HG02610 (cell line): ENCODE measurements around the gene RAB8B.
A peak's percentile ranks its signal among the peaks of the same experiment; 100 is the strongest.

Experiments used
- ATAC-seq: cut with Tn5 transposase; IDR thresholded peaks from one replicate; pipeline ENCODE4 v1.9.1; 2021; ENCODE audit warnings: mild to moderate bottlenecking, moderate library complexity; ENCODE audit not compliant: unreplicated experiment

Gene RAB8B

DNA sequence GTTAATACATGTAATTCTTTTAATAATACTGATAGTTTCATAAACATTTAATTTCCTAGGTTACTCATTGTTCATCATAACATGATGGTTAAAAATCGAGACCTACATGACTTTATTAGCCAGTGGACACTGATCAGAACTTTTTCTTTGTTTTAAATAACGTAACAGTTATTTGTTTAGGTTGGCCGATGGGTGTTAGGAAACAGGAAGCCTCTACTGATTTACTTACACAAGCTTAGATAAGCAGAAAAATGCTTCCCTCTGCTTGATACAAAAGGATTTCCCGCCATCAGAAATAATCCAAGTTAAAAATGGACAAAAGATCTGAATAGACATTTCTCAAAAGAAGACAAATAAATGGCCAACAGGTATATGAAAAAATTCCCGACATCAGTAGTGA lies 71.4 kb downstream of the RAB8B start:
- ATAC-seq, result no peak

- no peak for ATAC-seq
These were observed 71.9 kb downstream of the RAB8B start for GRCh38 chr15:63261311-63261710.

DNA sequence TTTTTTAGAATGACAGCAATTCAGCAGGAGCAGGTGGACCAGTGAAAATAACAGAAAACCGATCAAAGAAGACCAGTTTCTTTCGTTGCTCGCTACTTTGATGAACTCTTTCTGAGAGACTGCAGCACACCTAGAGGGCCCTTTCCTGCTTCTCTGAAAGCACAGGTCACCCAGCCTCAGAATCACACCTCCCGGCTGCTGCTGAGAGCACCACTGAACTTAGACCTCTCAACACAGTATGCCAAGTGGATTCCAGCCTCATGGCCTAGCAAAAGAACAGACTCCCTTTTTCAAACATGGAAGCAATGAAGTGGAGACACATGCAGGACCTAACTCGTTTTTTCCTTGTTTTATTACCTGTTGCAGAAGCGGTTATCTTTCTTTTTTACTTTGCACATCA lies 74.1 kb downstream of the RAB8B start:
- no peak for ATAC-seq

- no peak for ATAC-seq
These were observed 75.4 kb downstream of the RAB8B start for GRCh38 chr15:63264688-63265293.

GRCh38 chr15:63274427-63274826 lies 85.0 kb downstream of the RAB8B start:
- ATAC-seq, result no peak

- ATAC-seq, result peak; percentile 15
These were observed 87.1 kb downstream of the RAB8B start for GRCh38 chr15:63276342-63277037.

DNA sequence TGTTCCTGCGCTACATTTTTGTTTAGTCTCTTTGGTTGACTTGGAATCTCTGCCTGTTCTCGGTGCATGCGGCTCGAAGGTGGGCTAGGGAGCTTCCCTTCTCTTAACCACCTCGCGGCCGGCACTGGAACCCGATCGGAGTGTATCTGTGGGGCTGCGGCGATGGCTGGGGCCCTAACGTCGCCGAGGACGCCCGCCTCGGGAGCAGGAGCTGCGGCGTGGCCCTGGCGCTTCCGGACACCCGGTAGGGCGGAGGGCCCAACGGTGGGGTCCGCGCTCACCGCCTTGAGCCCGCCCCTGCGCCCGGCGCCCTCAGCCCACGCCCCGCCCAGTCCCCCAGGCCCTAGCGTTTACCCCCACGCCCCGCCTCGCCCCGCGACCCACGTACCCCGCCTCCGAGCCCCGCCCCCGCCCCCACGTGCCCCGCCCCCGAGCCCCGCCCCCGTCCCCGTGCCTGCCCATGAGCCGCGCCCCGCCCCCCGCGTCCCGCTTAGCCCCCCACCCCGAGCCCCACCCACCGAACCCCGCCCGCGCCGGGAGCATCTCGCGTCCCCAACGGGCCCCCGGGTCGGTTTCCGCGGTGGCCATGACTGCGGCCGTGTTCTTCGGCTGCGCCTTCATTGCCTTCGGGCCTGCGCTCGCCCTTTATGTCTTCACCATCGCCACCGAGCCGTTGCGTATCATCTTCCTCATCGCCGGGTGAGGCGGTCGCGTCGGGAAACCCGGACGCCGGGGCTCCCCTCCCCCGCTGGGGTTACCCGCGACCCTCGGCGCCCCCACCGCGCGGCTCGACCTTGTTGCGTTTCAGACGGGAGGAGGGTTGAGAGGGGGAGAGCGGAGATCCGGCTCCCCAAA lies 87.9 kb downstream of the RAB8B start, which contains the start of gene APH1B:
Gene APH1B (plus strand): TSS at position 568 of the 855 bp plus-strand sequence. CDS start 19 bp downstream, at position 587.
- ATAC-seq, result peak; percentile 59

DNA sequence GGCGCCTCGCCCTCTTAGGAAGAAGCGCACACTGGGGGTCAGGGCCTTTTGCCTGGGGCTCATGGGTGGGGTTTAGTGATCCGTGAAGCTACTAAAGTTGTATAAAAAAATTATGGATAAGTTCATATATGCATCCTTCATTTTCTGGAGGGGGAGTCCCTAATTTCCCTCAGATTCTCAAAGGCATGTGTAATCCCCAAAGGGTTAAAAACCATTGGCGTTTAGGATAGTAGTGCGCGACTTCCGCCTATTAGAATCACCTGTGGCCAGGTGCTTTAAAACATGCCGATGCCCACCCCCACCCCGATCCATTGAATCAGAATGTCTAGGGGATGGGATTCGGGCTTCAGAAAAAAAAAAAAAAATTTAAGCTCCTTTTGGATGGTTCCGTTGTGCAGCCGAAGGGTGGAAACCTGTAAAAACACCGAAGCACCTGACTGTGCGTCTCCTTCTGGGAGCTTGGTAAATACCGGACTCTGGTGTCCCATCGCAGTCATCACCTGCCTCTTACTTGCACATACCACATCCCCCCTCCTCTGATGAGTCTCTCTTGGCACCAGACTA lies 88.6 kb downstream of the RAB8B start:
- ATAC-seq, result no peak

- no peak for ATAC-seq
These were observed 93.7 kb downstream of the RAB8B start for GRCh38 chr15:63283126-63283525.

- ATAC-seq, result no peak
These were observed 94.9 kb downstream of the RAB8B start for GRCh38 chr15:63284335-63284734.

DNA sequence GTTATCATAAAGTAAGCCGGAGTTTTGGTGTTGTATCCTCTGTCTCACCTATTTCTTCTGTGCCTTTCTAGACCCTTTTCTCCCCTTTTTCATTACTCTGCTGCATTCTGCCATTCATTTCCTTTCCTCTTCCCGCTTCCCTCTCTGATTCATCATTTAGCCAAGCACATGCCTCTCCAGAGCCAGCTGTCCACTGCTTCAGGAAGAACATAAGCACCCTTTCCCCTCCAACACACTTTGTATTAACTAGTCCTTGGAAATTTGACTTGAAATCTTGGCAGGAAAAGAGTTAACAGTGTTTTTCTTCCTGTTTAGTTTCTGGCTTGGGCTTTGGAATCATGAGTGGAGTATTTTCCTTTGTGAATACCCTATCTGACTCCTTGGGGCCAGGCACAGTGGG lies 97.7 kb downstream of the RAB8B start:
- no peak for ATAC-seq

- no peak for ATAC-seq
These were observed 98.9 kb downstream of the RAB8B start for GRCh38 chr15:63288342-63288741.

DNA sequence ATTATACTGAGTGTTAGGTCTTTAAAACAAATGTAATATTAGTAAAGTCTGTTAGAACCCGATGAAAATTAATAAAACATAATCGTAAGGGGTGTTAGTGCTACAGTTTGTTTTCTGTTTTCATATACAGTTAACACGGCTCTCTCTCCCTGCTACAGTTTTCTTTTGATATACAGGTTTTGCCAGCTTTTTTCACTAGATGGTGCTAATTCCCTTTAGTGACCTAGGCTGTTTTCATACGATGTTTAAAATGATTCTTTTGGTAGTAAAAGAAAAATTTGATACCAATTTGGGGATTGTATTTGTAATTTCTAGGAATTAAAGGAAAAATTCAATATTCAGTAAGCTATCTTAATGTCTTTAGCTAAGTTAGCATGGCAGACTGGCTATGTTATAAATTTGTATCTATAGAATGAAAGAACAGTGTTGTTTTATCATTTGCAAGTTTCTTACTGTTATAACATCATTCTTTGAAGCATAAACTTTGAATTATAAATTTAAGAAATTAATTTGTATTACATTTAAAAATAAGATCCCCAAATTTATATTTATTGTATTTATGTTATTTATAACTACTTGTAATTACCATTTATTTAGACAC lies 99.5 kb downstream of the RAB8B start:
- no peak for ATAC-seq

- no peak for ATAC-seq
These were observed 102.1 kb downstream of the RAB8B start for GRCh38 chr15:63291507-63291906.

DNA sequence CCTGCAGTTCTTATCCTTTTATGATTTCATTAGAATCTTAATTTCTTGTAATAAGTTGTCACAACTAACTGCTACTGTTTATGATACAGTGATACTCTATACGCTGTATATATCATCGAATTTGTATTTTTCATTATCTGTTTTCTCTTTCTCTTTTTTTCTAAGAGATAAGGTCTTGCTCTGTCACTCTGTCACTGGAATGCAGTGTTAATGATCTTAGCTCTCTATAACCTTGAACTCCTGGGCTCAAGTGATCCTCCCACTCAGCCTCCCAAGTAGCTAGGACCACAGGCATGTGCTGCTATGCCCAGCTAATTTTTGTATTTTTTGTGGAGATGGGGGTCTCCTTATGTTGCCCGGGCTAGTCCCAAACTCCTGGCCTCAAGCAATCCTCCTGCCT lies 102.8 kb downstream of the RAB8B start:
- ATAC-seq, result no peak

DNA sequence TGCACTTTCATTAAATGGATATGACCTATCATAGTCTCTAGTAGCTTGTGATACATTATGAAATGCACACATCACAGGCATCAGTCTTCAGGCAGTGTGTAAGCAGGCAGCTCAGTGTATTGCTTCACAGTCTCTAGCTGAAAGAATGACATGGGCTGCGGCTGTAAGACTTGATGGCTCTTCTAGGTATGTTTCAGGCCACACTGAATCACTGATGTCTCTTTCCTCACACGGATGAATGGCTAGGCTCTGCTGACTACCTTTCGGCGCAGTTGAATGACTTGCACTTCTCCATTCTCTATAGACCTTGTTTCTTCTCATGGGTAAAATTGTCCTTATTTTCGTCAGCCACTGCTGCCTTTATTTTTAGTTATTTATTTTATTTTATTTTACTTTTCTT lies 103.4 kb downstream of the RAB8B start:
- no peak for ATAC-seq

- ATAC-seq, result no peak
These were observed 105.0 kb downstream of the RAB8B start for GRCh38 chr15:63294359-63294758.

DNA sequence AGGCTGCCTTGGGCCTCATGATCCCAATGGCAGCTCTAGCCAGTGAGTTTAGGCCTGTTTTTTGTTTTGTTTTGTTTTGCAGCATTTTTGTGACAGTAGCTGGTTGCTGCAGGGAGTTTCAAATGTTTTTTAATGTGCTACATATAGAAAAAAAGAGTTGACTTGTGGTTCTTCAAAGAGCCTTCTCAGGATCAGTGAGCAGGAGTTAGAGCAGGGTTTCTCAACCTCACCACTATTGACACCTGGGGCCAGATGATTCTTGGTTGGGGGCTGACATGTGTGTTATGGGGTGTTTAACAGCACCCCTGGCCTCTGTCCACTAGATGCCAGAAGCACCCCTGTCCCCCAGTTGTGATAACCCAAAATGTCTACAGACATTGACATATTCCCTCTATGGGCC lies 105.9 kb downstream of the RAB8B start:
- no peak for ATAC-seq

DNA sequence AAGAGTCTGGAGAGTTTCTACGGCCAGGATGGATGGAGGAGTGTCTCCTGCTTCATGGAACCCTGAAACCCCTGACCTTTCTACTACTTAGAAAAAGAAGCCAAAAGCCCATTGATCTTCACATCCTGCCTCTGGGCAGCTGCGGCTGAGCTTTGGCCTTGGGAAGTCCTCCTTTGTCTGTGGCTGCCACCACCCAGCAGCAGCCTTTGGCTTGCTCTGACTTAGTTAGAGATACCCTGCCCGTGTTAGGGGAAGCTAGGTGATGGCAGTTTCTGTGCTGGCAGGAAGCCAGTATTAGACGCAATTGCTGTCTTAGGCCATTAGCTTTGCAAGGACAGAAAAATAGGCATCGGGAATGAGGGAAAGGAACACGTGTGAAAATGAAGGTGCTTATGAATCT lies 106.8 kb downstream of the RAB8B start:
- no peak for ATAC-seq

GRCh38 chr15:63299943-63300575 lies 110.7 kb downstream of the RAB8B start:
- no peak for ATAC-seq

- ATAC-seq, result no peak
These were observed 111.7 kb downstream of the RAB8B start for GRCh38 chr15:63301088-63301487.
